22Rv1 (cell line): ENCODE results near the gene MALRD1.

Source experiments
- H3K27ac ChIP-seq: fragments of 450-650 bp; 2 replicates; pipeline ENCODE4 v1.5.1; 2017
- ZFX ChIP-seq: fragments of 450-650 bp; IDR thresholded peaks from 2 replicates; pipeline ENCODE4 v1.6.1; 2017; ENCODE audit warnings: antibody characterized with exemption, borderline replicate concordance
- TF ChIP-seq, protein P1 (sequence below): fragments of 450-650 bp; IDR thresholded peaks from 2 replicates; pipeline ENCODE4 v1.5.1; 2017; ENCODE audit warnings: mild to moderate bottlenecking

Gene MALRD1

DNA sequence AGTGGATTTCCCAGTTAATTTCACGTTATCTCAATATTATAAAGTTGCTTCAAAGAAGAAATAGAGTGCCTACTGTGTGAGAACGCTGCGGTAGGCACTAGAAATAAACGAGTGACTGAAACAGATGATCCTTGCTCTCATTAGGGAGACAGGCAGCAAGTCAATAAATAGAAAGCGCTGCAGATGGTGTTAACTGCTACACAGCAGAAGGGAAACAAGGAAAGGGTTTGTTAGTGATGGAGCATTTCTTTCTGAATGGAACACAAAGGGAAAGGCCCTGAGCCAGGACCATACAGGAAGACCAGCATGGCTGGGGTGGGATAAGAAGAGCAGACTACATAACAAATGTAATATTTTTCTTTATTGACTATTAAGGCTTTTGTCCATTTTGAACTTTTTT lies 235.2 kb downstream of the MALRD1 start:
- TF ChIP-seq, protein P1, sequence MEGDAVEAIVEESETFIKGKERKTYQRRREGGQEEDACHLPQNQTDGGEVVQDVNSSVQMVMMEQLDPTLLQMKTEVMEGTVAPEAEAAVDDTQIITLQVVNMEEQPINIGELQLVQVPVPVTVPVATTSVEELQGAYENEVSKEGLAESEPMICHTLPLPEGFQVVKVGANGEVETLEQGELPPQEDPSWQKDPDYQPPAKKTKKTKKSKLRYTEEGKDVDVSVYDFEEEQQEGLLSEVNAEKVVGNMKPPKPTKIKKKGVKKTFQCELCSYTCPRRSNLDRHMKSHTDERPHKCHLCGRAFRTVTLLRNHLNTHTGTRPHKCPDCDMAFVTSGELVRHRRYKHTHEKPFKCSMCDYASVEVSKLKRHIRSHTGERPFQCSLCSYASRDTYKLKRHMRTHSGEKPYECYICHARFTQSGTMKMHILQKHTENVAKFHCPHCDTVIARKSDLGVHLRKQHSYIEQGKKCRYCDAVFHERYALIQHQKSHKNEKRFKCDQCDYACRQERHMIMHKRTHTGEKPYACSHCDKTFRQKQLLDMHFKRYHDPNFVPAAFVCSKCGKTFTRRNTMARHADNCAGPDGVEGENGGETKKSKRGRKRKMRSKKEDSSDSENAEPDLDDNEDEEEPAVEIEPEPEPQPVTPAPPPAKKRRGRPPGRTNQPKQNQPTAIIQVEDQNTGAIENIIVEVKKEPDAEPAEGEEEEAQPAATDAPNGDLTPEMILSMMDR = no peak
- no peak for TF ChIP-seq ZFX

DNA sequence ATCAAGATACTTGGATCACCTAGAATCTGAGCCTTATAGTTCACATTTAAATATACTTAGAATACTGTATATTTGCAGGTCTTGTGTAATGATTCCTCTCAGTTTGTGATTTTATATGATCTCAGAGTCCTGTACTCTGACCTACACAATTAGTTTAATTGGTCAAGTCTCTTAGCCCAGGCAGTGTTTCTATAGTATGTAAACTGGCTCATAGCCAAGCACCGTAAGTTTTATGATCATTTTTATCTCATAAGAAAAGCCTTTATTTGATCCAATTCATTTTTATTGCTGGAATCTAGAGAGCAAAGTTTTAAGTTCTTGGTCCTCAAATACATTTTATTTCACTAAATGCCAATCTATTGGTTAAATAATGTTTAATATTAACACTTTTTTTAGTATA lies 242.2 kb downstream of the MALRD1 start:
- TF ChIP-seq, protein P1 = no peak
- TF ChIP-seq ZFX = no peak
- H3K27ac ChIP-seq = no peak overlapping the region

More for the DNA sequence above, 235.2 kb downstream of the MALRD1 start:
- no peak overlapping the region for H3K27ac ChIP-seq

GRCh38 chr10:19294233-19294632 lies 245.6 kb downstream of the MALRD1 start:
- H3K27ac ChIP-seq = no peak overlapping the region
- TF ChIP-seq ZFX = no peak
- TF ChIP-seq, protein P1 = no peak

GRCh38 chr10:19299645-19300044 lies 251.0 kb downstream of the MALRD1 start:
- TF ChIP-seq ZFX = no peak
- TF ChIP-seq, protein P1 = no peak
- H3K27ac ChIP-seq = no peak overlapping the region

DNA sequence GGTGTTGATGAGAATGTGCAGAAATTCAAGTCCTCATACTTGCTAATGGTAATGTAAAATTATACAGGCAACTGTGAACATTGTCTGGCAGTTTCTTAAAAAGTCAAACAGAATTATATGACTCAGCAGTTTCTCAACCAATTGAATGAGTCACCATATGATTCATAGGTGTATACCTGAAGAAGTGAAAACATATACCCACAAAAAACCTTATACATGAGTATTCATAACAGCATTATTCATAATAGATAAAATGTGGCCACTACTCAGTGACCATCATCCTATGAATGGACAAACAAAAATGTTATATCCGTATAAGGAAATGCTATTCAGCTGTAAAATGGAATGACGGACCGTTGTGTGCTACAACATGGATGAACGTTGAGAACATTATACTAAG lies 253.5 kb downstream of the MALRD1 start:
- TF ChIP-seq, protein P1 = no peak
- no peak overlapping the region for H3K27ac ChIP-seq

GRCh38 chr10:19310066-19310465 lies 261.5 kb downstream of the MALRD1 start:
- no peak for TF ChIP-seq ZFX
- TF ChIP-seq, protein P1 = no peak
- no peak overlapping the region for H3K27ac ChIP-seq

- H3K27ac ChIP-seq = peak overlapping the region; percentile 9; the same call in 1 of the 2 replicates
- TF ChIP-seq ZFX = no peak
Observed at GRCh38 chr10:19316204-19316870, 267.7 kb downstream of the MALRD1 start.

GRCh38 chr10:19317952-19318351 lies 269.4 kb downstream of the MALRD1 start:
- TF ChIP-seq ZFX = no peak
- TF ChIP-seq, protein P1 = no peak
- H3K27ac ChIP-seq = no peak overlapping the region; the same call in 1 of the 2 replicates
